GM19452 (cell line): ENCODE results near the gene SEC24A.
"Not testable (repeated sequence)": the region's sequence is repeated elsewhere in the genome, so short reads cannot be mapped to it uniquely, and the experiment has no call there.

Experiments used
- ATAC-seq: cut with Tn5 transposase; IDR thresholded peaks from one replicate; pipeline ENCODE4 v1.9.1; 2021; ENCODE audit not compliant: unreplicated experiment

SEC24A gene

DNA sequence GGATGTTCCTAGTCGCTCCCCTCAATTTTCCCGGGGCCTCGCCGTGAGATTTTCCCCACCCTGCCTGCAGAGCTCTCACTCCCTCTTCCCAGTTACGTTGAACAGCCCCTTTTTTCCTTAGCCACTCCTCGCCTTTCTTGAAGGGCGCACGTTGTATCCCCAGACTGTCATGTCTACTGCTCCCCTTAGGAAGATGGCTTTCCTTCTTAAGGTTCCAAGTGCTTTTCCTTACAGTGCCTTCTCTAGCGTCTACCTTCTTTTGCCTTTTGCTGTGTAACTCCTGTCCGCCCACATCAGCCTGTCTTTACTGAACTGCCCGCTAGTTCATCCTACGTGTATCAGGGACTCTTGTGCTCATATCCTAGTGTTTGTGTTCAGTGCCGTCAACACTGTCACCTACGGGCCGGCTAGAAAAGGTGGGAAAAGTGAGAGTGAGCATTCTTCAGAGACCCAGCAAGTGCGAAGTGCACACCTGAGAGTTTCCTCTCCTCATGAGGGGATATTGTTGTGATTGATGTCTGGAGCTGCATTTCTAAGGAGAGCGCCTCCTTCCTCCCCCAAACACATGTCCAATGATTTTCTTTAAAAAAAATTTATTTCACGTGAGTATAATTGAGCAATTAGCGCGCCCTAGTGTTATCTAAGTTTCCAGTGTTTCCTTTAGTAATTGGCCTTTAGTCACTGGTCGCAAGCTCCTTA lies 90.5 kb downstream of the SEC24A start:
- no peak for ATAC-seq

DNA sequence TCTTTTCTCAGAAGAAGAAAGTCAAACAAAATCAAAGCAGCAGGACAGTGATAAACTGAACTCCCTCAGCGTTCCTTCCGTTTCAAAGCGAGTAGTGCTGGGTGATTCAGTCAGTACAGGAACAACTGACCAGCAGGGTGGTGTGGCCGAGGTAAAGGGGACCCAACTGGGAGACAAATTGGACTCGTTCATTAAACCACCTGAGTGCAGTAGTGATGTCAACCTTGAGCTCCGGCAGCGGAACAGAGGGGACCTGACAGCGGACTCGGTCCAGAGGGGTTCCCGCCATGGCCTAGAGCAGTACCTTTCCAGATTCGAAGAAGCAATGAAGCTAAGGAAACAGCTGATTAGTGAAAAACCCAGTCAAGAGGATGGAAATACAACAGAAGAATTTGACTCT lies 92.5 kb downstream of the SEC24A start:
- ATAC-seq, result no peak

DNA sequence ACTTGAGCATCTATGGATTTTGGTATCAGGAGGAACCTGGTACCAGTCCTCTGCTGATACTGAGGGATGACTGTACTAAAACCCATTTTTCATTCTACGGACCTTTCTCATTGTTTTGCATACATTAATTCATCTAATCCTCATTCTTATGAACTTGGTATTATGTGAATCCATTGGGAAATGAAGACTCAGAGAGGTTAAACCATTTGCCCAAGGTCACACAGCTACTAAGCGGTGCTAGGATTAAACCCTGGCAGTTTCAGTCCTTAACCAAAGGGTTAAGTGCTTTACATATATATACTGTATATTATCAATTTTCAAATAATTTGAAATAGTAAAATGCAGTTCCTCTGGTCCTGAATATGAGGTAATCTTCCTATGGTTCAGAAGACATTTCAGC lies 93.5 kb downstream of the SEC24A start:
- no peak for ATAC-seq

GRCh38 chr5:134749415-134749814 lies 100.8 kb downstream of the SEC24A start:
- ATAC-seq, result no peak

- no peak for ATAC-seq
Observed at GRCh38 chr5:134758176-134758503, 109.6 kb downstream of the SEC24A start.

DNA sequence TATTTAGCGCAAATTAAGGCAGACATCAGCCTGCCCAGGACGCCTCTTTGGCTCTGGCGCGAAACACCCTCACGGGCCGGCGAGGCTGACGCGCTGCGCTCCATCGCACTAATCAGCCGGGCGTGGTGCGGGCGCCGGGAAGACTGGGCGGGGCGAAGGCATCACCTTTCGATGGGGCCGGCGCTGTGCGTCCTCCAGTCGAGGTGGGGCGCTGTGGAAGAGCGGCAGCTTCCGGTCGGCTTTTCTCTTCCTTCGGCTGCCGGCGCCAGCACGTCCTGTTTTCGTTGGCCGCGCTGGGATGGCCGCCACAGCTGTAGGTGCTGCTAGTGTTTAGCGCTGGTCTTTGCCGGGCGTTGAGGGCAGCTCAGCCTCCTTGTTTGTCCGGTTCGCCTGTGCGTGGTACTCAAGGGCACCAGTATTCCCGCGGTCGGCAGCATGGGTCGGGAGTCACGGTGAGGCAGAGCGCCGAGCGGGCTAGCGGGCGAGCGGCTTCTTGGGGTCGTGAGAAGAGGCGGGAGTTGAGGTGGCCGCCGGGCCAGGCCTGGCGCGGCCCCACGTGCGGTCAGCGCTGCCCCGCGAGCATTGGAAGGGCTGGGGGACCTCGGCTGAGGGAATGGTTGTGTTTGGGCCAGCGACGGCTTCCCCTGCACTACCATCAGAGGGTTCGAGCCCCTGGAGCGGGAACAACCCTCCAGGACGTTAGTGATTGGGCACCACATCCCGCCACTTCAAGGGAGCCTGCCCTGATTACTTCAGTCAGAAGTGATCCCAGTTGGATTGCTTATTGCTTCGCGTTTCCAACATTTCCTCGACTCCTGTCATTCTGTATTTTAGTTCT lies 110.1 kb downstream of the SEC24A start, which contains the start of gene DDX46:
DDX46 (plus strand) TSS at position 276 of the 838 bp plus-strand sequence; CDS start at position 436, 160 bp downstream.
- ATAC-seq, result peak; percentile 98

GRCh38 chr5:134767528-134768291 lies 119.1 kb downstream of the SEC24A start:
- ATAC-seq, result not testable (repeated sequence)

GRCh38 chr5:134769206-134769605 lies 120.6 kb downstream of the SEC24A start:
- no peak for ATAC-seq

GRCh38 chr5:134772461-134773125 lies 124.0 kb downstream of the SEC24A start:
- no peak for ATAC-seq

- no peak for ATAC-seq
Observed at GRCh38 chr5:134777366-134777765, 128.8 kb downstream of the SEC24A start.
